ENCODE measurements around the gene STT3A.

STT3A gene

GRCh38 chr11:125578783-125579182 is 13.9 kb upstream of the STT3A start:
- H3K56ac ChIP-seq (ENCODE audit: low read length) = no peak overlapping the region
- H3K27ac ChIP-seq (ENCODE audit: low read depth, low read length) = no peak overlapping the region
- no peak for DNase-seq
- no peak overlapping the region for H4K5ac ChIP-seq (ENCODE audit: low read length)
- H2BK5ac ChIP-seq (ENCODE audit: low read length) = no peak overlapping the region
- no peak overlapping the region for H3K4ac ChIP-seq (ENCODE audit: low read depth, low read length)
- no peaks in the 10 kb centered on the region for H3K27me3 ChIP-seq (ENCODE audit: insufficient read depth, low read length, poor library complexity)
- H3K79me1 ChIP-seq (ENCODE audit: low read length) = no peaks in the 10 kb centered on the region
- no CpG with 5 or more reads among the region's 2 CpGs for WGBS (ENCODE audit: extremely low coverage, insufficient coverage, low lambda C conversion rate)
- no peak overlapping the region for H4K8ac ChIP-seq (ENCODE audit: low read depth, low read length)
- no peak overlapping the region for H3K23ac ChIP-seq (ENCODE audit: low read length)
- H3K79me2 ChIP-seq (ENCODE audit: control insufficient read depth, insufficient read depth, low read length) = no peaks in the 10 kb centered on the region
- H2BK120ac ChIP-seq (ENCODE audit: low read depth, low read length) = no peak overlapping the region
- no peak overlapping the region for H3K4me2 ChIP-seq (ENCODE audit: low read length)
- H3K36me3 ChIP-seq (ENCODE audit: control insufficient read depth, insufficient read depth, low read length) = peaks cover 19% of the 10 kb centered on the region
- H2BK15ac ChIP-seq (replicated peaks; ENCODE audit: low read depth) = no peak overlapping the region
- H3K4me1 ChIP-seq (ENCODE audit: control insufficient read depth, low read depth, low read length) = no peaks in the 10 kb centered on the region
- no peak overlapping the region for H3K18ac ChIP-seq (ENCODE audit: low read length)
- H2AK5ac ChIP-seq (ENCODE audit: low read length) = no peak overlapping the region
- no peak overlapping the region for H3K9ac ChIP-seq (ENCODE audit: low read length)
- H3K4me3 ChIP-seq (ENCODE audit: low read length) = no peak overlapping the region

DNA sequence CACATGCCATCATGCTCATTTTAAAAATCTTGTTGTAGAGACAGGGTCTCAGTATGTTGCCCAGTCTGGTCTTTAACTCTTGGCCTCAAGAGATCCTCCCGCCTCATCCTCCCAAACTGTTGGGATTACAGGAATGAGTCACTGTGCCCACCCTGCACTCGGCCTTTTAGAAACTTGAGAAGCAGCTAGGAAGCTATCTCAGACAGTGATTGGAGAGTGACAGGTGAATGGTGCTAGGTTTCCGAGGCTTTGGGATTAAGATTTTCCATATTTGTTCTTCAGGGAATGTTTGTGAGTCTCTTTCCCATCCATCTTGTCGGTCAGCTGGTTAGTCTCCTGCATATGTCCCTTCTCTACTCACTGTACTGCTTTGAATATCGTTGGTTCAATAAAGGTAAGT is 12.8 kb upstream of the STT3A start:
- no peak overlapping the region for H3K23ac ChIP-seq (ENCODE audit: low read length)
- H3K27ac ChIP-seq (ENCODE audit: low read depth, low read length) = no peak overlapping the region
- no peak overlapping the region for H2BK120ac ChIP-seq (ENCODE audit: low read depth, low read length)
- WGBS (ENCODE audit: extremely low coverage, insufficient coverage, low lambda C conversion rate) = no CpG with 5 or more reads among the region's 5 CpGs
- no peak overlapping the region for H3K56ac ChIP-seq (ENCODE audit: low read length)
- H4K8ac ChIP-seq (ENCODE audit: low read depth, low read length) = no peak overlapping the region
- H3K4me1 ChIP-seq (ENCODE audit: control insufficient read depth, low read depth, low read length) = no peaks in the 10 kb centered on the region
- no peak overlapping the region for H2BK15ac ChIP-seq (replicated peaks; ENCODE audit: low read depth)
- no peak overlapping the region for H3K4ac ChIP-seq (ENCODE audit: low read depth, low read length)
- H4K5ac ChIP-seq (ENCODE audit: low read length) = no peak overlapping the region
- H3K18ac ChIP-seq (ENCODE audit: low read length) = no peak overlapping the region
- no peaks in the 10 kb centered on the region for H3K79me2 ChIP-seq (ENCODE audit: control insufficient read depth, insufficient read depth, low read length)
- H3K9ac ChIP-seq (ENCODE audit: low read length) = no peak overlapping the region
- H3K4me2 ChIP-seq (ENCODE audit: low read length) = no peak overlapping the region
- no peak overlapping the region for H3K4me3 ChIP-seq (ENCODE audit: low read length)
- no peak for DNase-seq
- H2AK5ac ChIP-seq (ENCODE audit: low read length) = no peak overlapping the region
- H3K27me3 ChIP-seq (ENCODE audit: insufficient read depth, low read length, poor library complexity) = no peaks in the 10 kb centered on the region
- H3K36me3 ChIP-seq (ENCODE audit: control insufficient read depth, insufficient read depth, low read length) = peaks cover 20% of the 10 kb centered on the region
- H2BK5ac ChIP-seq (ENCODE audit: low read length) = no peak overlapping the region
- no peaks in the 10 kb centered on the region for H3K79me1 ChIP-seq (ENCODE audit: low read length)

DNA sequence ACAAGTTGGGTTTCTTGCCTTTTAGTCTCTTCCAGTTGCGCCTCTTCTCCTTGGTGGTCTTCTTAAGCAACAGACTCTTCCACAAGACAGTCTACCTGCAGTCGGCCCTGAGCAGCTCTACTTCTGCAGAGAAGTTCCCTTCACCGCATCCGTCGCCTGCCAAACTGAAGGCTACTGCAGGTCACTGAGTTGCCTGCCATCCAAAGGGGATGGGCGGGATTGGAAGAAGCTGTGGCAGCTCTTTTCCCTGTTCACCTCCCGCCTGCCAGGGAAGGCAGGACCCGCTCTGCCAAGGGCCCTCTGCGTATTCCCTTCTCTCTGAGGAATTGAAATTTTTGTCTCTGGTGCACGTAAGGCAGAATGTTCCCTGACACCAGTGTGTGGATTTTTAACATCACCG is 9.2 kb upstream of the STT3A start:
- H2BK120ac ChIP-seq (ENCODE audit: low read depth, low read length) = no peak overlapping the region
- no peak overlapping the region for H3K18ac ChIP-seq (ENCODE audit: low read length)
- no peaks in the 10 kb centered on the region for H3K4me1 ChIP-seq (ENCODE audit: control insufficient read depth, low read depth, low read length)
- H3K79me1 ChIP-seq (ENCODE audit: low read length) = no peaks in the 10 kb centered on the region
- no peak overlapping the region for H2BK5ac ChIP-seq (ENCODE audit: low read length)
- no peak overlapping the region for H3K23ac ChIP-seq (ENCODE audit: low read length)
- no peak overlapping the region for H3K9ac ChIP-seq (ENCODE audit: low read length)
- no peaks in the 10 kb centered on the region for H3K79me2 ChIP-seq (ENCODE audit: control insufficient read depth, insufficient read depth, low read length)
- H2AK5ac ChIP-seq (ENCODE audit: low read length) = no peak overlapping the region
- H2BK15ac ChIP-seq (replicated peaks; ENCODE audit: low read depth) = no peak overlapping the region
- no peak overlapping the region for H3K27ac ChIP-seq (ENCODE audit: low read depth, low read length)
- H3K36me3 ChIP-seq (ENCODE audit: control insufficient read depth, insufficient read depth, low read length) = peaks cover 10% of the 10 kb centered on the region
- WGBS (ENCODE audit: extremely low coverage, insufficient coverage, low lambda C conversion rate) = no CpG with 5 or more reads among the region's 11 CpGs
- no peak overlapping the region for H3K56ac ChIP-seq (ENCODE audit: low read length)
- H3K4me2 ChIP-seq (ENCODE audit: low read length) = no peak overlapping the region
- H4K5ac ChIP-seq (ENCODE audit: low read length) = no peak overlapping the region
- H3K4me3 ChIP-seq (ENCODE audit: low read length) = no peak overlapping the region
- no peak overlapping the region for H4K8ac ChIP-seq (ENCODE audit: low read depth, low read length)
- no peak for DNase-seq
- no peaks in the 10 kb centered on the region for H3K27me3 ChIP-seq (ENCODE audit: insufficient read depth, low read length, poor library complexity)
- H3K4ac ChIP-seq (ENCODE audit: low read depth, low read length) = no peak overlapping the region

- Histone ChIP-seq H3K4me2 (ENCODE audit: low read length) (no peak overlapping the region), H3K56ac (ENCODE audit: low read length) (no peak overlapping the region), H2BK15ac (replicated peaks; ENCODE audit: low read depth) (no peak overlapping the region), H3K4me1 (ENCODE audit: control insufficient read depth, low read depth, low read length) (no peaks in the 10 kb centered on the region), H3K9ac (ENCODE audit: low read length) (no peak overlapping the region), H2AK5ac (ENCODE audit: low read length) (no peak overlapping the region), H3K36me3 (ENCODE audit: control insufficient read depth, insufficient read depth, low read length) (peaks cover 1% of the 10 kb centered on the region), H3K23ac (ENCODE audit: low read length) (no peak overlapping the region), H2BK120ac (ENCODE audit: low read depth, low read length) (no peak overlapping the region), H3K4me3 (ENCODE audit: low read length) (no peak overlapping the region), H2BK5ac (ENCODE audit: low read length) (no peak overlapping the region), H3K79me1 (ENCODE audit: low read length) (no peaks in the 10 kb centered on the region), H3K18ac (ENCODE audit: low read length) (no peak overlapping the region), H3K27me3 (ENCODE audit: insufficient read depth, low read length, poor library complexity) (no peaks in the 10 kb centered on the region), H3K27ac (ENCODE audit: low read depth, low read length) (no peak overlapping the region), H4K5ac (ENCODE audit: low read length) (no peak overlapping the region), H3K79me2 (ENCODE audit: control insufficient read depth, insufficient read depth, low read length) (no peaks in the 10 kb centered on the region), H3K4ac (ENCODE audit: low read depth, low read length) (no peak overlapping the region), H4K8ac (ENCODE audit: low read depth, low read length) (no peak overlapping the region)
- DNase-seq = no peak
- WGBS (ENCODE audit: extremely low coverage, insufficient coverage, low lambda C conversion rate) = 100% methylated on average over 1 of the region's 1 CpG
Observed at GRCh38 chr11:125585487-125585886, 7.2 kb upstream of the STT3A start.

DNA sequence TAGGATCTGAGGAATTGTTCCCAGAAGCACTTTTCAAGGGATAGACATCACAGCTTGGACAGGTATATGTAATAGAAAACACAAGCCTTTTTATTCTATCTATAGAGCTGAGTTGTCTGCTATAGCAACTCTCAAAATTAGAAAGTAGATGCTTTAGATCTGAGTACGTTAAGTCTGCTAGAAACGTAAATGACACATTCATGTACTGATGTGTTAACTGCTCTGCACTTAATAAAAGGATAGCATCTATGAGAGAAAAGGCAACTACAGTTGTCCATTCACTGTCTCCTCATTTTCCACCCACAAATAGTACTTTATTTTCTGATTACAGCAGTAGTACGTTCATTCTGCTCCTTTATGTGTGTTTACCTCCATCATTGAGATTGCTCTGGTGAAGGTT is 6.0 kb upstream of the STT3A start:
- no peak overlapping the region for H4K8ac ChIP-seq (ENCODE audit: low read depth, low read length)
- H2BK120ac ChIP-seq (ENCODE audit: low read depth, low read length) = no peak overlapping the region
- no peaks in the 10 kb centered on the region for H3K27me3 ChIP-seq (ENCODE audit: insufficient read depth, low read length, poor library complexity)
- H3K4ac ChIP-seq (ENCODE audit: low read depth, low read length) = no peak overlapping the region
- H3K4me3 ChIP-seq (ENCODE audit: low read length) = no peak overlapping the region
- H2AK5ac ChIP-seq (ENCODE audit: low read length) = no peak overlapping the region
- H3K79me1 ChIP-seq (ENCODE audit: low read length) = peaks cover 1% of the 10 kb centered on the region
- no peak overlapping the region for H3K18ac ChIP-seq (ENCODE audit: low read length)
- H3K56ac ChIP-seq (ENCODE audit: low read length) = no peak overlapping the region
- H3K4me1 ChIP-seq (ENCODE audit: control insufficient read depth, low read depth, low read length) = peaks cover 2% of the 10 kb centered on the region
- H3K23ac ChIP-seq (ENCODE audit: low read length) = no peak overlapping the region
- no peak overlapping the region for H2BK5ac ChIP-seq (ENCODE audit: low read length)
- no peak overlapping the region for H3K9ac ChIP-seq (ENCODE audit: low read length)
- no peak overlapping the region for H3K4me2 ChIP-seq (ENCODE audit: low read length)
- H3K79me2 ChIP-seq (ENCODE audit: control insufficient read depth, insufficient read depth, low read length) = no peaks in the 10 kb centered on the region
- H3K27ac ChIP-seq (ENCODE audit: low read depth, low read length) = no peak overlapping the region
- H3K36me3 ChIP-seq (ENCODE audit: control insufficient read depth, insufficient read depth, low read length) = peaks cover 1% of the 10 kb centered on the region
- no peak overlapping the region for H4K5ac ChIP-seq (ENCODE audit: low read length)
- DNase-seq = no peak
- WGBS (ENCODE audit: extremely low coverage, insufficient coverage, low lambda C conversion rate) = no CpG with 5 or more reads among the region's 3 CpGs
- no peak overlapping the region for H2BK15ac ChIP-seq (replicated peaks; ENCODE audit: low read depth)

DNA sequence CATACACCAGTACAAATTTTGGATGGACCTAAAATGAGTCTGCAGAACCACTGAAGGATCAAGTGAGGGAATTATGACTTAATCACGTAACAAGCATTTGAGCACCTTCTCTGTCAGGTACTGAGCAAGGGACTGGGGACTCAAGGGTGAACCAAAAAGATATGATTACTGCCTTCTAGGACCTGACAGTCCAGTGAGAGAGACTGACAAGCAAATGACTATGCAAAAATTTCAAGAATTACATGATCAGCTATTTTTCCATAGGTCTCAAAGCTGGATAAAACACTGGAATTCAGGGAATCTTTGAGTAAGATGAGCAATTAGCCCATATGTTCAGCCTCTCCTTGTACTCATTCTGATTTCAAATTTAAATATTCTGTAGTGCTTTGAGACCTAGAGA is 5.2 kb upstream of the STT3A start:
- H3K4me1 ChIP-seq (ENCODE audit: control insufficient read depth, low read depth, low read length) = peaks cover 2% of the 10 kb centered on the region
- no peaks in the 10 kb centered on the region for H3K27me3 ChIP-seq (ENCODE audit: insufficient read depth, low read length, poor library complexity)
- H3K36me3 ChIP-seq (ENCODE audit: control insufficient read depth, insufficient read depth, low read length) = peaks cover 1% of the 10 kb centered on the region
- no peak overlapping the region for H2BK120ac ChIP-seq (ENCODE audit: low read depth, low read length)
- no peak overlapping the region for H3K4me3 ChIP-seq (ENCODE audit: low read length)
- no peak overlapping the region for H3K23ac ChIP-seq (ENCODE audit: low read length)
- H3K27ac ChIP-seq (ENCODE audit: low read depth, low read length) = no peak overlapping the region
- no peak overlapping the region for H3K56ac ChIP-seq (ENCODE audit: low read length)
- no peak overlapping the region for H2BK15ac ChIP-seq (replicated peaks; ENCODE audit: low read depth)
- no peak overlapping the region for H2AK5ac ChIP-seq (ENCODE audit: low read length)
- H2BK5ac ChIP-seq (ENCODE audit: low read length) = no peak overlapping the region
- H3K79me1 ChIP-seq (ENCODE audit: low read length) = peaks cover 3% of the 10 kb centered on the region
- H4K8ac ChIP-seq (ENCODE audit: low read depth, low read length) = no peak overlapping the region
- no peak overlapping the region for H3K18ac ChIP-seq (ENCODE audit: low read length)
- WGBS (ENCODE audit: extremely low coverage, insufficient coverage, low lambda C conversion rate) = no CpG with 5 or more reads among the region's 1 CpG
- DNase-seq = no peak
- H3K4ac ChIP-seq (ENCODE audit: low read depth, low read length) = no peak overlapping the region
- no peak overlapping the region for H4K5ac ChIP-seq (ENCODE audit: low read length)
- H3K9ac ChIP-seq (ENCODE audit: low read length) = no peak overlapping the region
- no peaks in the 10 kb centered on the region for H3K79me2 ChIP-seq (ENCODE audit: control insufficient read depth, insufficient read depth, low read length)
- H3K4me2 ChIP-seq (ENCODE audit: low read length) = no peak overlapping the region

All from mesendoderm (in vitro differentiated cells).